CD4-positive, alpha-beta T cell treated with Interleukin-6 for 4 hours (primary cell): Measurements from ENCODE around the gene OTP.
"Not testable (repeated sequence)": the region's sequence is repeated elsewhere in the genome, so short reads cannot be mapped to it uniquely, and the experiment has no call there.

Source experiments
- DNase-seq: peaks from one replicate; pipeline ENCODE4 v3.0.0-alpha.2; 2020; ENCODE audit warnings: mixed read lengths

Gene OTP

GRCh38 chr5:77638763-77639671, 504 bp upstream of the OTP start:
- no peak for DNase-seq

GRCh38 chr5:77637170-77637997, 1.1 kb downstream of the OTP start:
- no peak for DNase-seq

- DNase-seq, result no peak
Observed at GRCh38 chr5:77636641-77637169, 1.8 kb downstream of the OTP start.

GRCh38 chr5:77635917-77636640, 2.4 kb downstream of the OTP start:
- no peak for DNase-seq

- DNase-seq, result no peak
Observed at GRCh38 chr5:77635067-77635916, 3.2 kb downstream of the OTP start.

- DNase-seq, result no peak
Observed at GRCh38 chr5:77633709-77634108, 4.8 kb downstream of the OTP start.

GRCh38 chr5:77633207-77633675, 5.3 kb downstream of the OTP start:
- no peak for DNase-seq

- no peak for DNase-seq
Observed at GRCh38 chr5:77632526-77633206, 5.8 kb downstream of the OTP start.

GRCh38 chr5:77630114-77630680, 8.3 kb downstream of the OTP start:
- peak; percentile 21 for DNase-seq

GRCh38 chr5:77629509-77630113, 8.9 kb downstream of the OTP start:
- DNase-seq, result no peak

- no peak for DNase-seq
Observed at GRCh38 chr5:77628840-77629508, 9.5 kb downstream of the OTP start.

GRCh38 chr5:77627869-77628674, 10.4 kb downstream of the OTP start:
- DNase-seq, result no peak

GRCh38 chr5:77623203-77623740, 15.2 kb downstream of the OTP start:
- no peak for DNase-seq

GRCh38 chr5:77621440-77621839, 17.1 kb downstream of the OTP start:
- DNase-seq, result no peak

- DNase-seq, result no peak
Observed at GRCh38 chr5:77620405-77620804, 18.1 kb downstream of the OTP start.

GRCh38 chr5:77616920-77617319, 21.6 kb downstream of the OTP start:
- DNase-seq, result no peak

- DNase-seq, result not testable (repeated sequence)
Observed at GRCh38 chr5:77608927-77609326, 29.6 kb downstream of the OTP start.

GRCh38 chr5:77607324-77607723, 31.2 kb downstream of the OTP start:
- no peak for DNase-seq

- DNase-seq, result no peak
Observed at GRCh38 chr5:77606279-77606678, 32.2 kb downstream of the OTP start.
